GM10266 (cell line): Measurements from ENCODE around the gene PKHD1.

Experiments used
- DNase-seq: peaks from one replicate; pipeline ENCODE4 v3.0.0; 2012; ENCODE audit errors: extremely low spot score
- CTCF ChIP-seq: IDR thresholded peaks from 2 replicates; pipeline ENCODE4 v1.5.1; 2012; ENCODE audit warnings: mild to moderate bottlenecking, low read depth; ENCODE audit not compliant: control insufficient read depth, insufficient read depth; ENCODE audit errors: missing control alignments

Gene PKHD1

GRCh38 chr6:52049252-52050050 is 38.0 kb downstream of the PKHD1 start:
- peak; percentile 37 for DNase-seq
- TF ChIP-seq CTCF: peak; percentile 62

GRCh38 chr6:52046456-52046855 is 41.0 kb downstream of the PKHD1 start:
- no peak for TF ChIP-seq CTCF

GRCh38 chr6:52045481-52045880 is 41.9 kb downstream of the PKHD1 start:
- TF ChIP-seq CTCF: no peak
- no peak for DNase-seq

More at GRCh38 chr6:52046456-52046855, 41.0 kb downstream of the PKHD1 start:
- no peak for DNase-seq

GRCh38 chr6:52045033-52045432 is 42.4 kb downstream of the PKHD1 start:
- no peak for TF ChIP-seq CTCF
- no peak for DNase-seq

- TF ChIP-seq CTCF: no peak
- DNase-seq: no peak
These were observed 45.1 kb downstream of the PKHD1 start for GRCh38 chr6:52042141-52042885.

GRCh38 chr6:52041134-52041533 is 46.3 kb downstream of the PKHD1 start:
- no peak for TF ChIP-seq CTCF
- no peak for DNase-seq

GRCh38 chr6:52027699-52028098 is 59.7 kb downstream of the PKHD1 start:
- no peak for DNase-seq
- TF ChIP-seq CTCF: no peak
